ENCODE results near the gene HYAL3.

DNA sequence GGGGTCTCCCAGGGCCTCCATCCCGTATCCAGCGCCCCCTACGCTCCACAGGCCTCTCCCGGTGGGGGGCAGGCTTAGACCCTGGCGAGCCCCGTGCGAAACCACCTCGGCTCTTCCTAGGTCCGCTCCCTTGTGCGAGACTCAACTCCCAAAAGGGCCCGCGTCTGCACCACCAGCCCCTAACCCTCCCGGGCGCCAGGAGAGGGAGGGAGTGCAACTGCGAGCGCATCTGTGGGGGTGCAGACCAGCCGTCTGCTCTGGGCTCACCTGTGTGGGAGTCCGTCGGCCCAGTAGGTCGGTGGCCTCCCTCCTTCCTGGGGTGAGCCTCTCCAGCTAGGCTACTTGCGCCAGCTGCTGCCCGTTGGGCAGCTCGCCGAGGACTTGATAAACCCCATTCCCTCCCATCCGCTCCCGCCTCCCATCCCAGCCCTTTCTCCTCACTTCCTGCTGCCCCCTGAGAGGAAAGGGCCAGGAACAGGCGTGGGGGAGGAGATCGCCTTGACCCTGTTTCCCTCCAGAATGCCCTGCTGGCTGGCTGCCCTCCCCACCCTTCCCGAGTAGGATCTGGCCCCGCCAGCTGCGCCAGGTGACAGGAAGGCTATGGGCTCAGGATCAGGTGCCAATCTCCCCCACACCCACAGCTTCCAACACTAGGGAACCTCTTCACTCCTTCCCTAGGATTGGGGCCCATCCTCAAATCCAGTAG lies 23.3 kb upstream of the HYAL3 start, which contains the start of gene HYAL2:
- no peak for TF ChIP-seq CTCF (conservative IDR thresholded peaks at IDR 0.05)
- no peak for TF ChIP-seq EZH2 (IDR thresholded peaks at IDR 0.05; ENCODE audit: low read depth)

Measured in PC-9 (cell line).